NT2/D1 (cell line): ENCODE measurements around the gene XIRP2.

Source experiments
- YY1 ChIP-seq: IDR thresholded peaks from 2 replicates; pipeline ENCODE4 v1.6.1; 2011; ENCODE audit not compliant: insufficient read length, insufficient read depth
- ZNF274 ChIP-seq: IDR thresholded peaks from 2 replicates; pipeline ENCODE4 v1.6.1; 2011; ENCODE audit warnings: mild to moderate bottlenecking, low read depth, low read length

DNA sequence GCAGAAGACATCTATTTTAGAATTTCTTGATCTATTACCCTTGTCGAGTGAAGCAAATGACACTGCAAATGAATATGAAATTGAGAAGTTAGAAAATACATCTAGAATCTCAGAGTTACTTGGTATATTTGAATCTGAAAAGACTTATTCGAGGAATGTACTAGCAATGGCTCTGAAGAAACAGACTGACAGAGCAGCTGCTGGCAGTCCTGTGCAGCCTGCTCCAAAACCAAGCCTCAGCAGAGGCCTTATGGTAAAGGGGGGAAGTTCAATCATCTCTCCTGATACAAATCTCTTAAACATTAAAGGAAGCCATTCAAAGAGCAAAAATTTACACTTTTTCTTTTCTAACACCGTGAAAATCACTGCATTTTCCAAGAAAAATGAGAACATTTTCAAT, 370.4 kb downstream of the XIRP2 start:
- TF ChIP-seq YY1 (no peak), ZNF274 (no peak)
